ENCODE measurements around the gene ZNF414. TPM values are rescaled to one million over a fixed set of nuclear protein-coding genes. Genes with fewer than 3 reads are reported as not detected.

Gene ZNF414
- total and polyA plus RNA-seq, 9 donors, result 0.62 to 49.7 (median 26.2) TPM

DNA sequence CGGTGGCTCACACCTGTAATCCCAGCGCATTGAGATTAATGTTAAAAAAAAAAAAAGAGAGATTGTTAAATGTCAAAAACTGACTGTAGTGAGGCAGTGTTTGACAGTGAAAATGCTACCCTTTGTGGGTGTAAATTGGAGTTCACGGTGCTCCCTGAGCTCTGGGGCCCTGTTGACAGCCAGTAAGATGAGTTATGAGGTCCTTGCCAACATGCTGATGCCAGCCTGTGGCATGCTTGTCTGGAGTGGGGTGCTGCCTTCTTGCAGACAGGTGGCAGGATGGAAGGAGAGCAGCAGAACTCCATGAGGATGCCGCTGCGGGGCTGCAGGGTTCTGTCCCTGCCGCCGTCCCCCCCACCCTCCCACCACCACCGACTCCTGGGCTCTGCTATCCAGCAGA is 37.4 kb downstream of the ZNF414 start:
- Histone ChIP-seq H3K4me1 (ENCODE audit: insufficient read depth) (peaks cover 4% of the 10 kb centered on the region), H3K27me3 (no peaks in the 10 kb centered on the region), H3K27ac (no peak overlapping the region), H3K9me3 (no peaks in the 10 kb centered on the region), H3K36me3 (no peaks in the 10 kb centered on the region), H3K4me3 (no peak overlapping the region)
- no peak for DNase-seq
- WGBS, 3 donors, result 63 to 80% (median 72%) methylated on average over 8 of the region's 8 CpGs
- intact Hi-C loops (cut with DNase I), result no loop called here
- TF ChIP-seq, protein P1, sequence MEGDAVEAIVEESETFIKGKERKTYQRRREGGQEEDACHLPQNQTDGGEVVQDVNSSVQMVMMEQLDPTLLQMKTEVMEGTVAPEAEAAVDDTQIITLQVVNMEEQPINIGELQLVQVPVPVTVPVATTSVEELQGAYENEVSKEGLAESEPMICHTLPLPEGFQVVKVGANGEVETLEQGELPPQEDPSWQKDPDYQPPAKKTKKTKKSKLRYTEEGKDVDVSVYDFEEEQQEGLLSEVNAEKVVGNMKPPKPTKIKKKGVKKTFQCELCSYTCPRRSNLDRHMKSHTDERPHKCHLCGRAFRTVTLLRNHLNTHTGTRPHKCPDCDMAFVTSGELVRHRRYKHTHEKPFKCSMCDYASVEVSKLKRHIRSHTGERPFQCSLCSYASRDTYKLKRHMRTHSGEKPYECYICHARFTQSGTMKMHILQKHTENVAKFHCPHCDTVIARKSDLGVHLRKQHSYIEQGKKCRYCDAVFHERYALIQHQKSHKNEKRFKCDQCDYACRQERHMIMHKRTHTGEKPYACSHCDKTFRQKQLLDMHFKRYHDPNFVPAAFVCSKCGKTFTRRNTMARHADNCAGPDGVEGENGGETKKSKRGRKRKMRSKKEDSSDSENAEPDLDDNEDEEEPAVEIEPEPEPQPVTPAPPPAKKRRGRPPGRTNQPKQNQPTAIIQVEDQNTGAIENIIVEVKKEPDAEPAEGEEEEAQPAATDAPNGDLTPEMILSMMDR (IDR thresholded peaks at IDR 0.05), result no peak
- TF ChIP-seq EP300 (IDR thresholded peaks at IDR 0.05) (no peak), POLR2A (IDR thresholded peaks at IDR 0.05) (no peak)

DNA sequence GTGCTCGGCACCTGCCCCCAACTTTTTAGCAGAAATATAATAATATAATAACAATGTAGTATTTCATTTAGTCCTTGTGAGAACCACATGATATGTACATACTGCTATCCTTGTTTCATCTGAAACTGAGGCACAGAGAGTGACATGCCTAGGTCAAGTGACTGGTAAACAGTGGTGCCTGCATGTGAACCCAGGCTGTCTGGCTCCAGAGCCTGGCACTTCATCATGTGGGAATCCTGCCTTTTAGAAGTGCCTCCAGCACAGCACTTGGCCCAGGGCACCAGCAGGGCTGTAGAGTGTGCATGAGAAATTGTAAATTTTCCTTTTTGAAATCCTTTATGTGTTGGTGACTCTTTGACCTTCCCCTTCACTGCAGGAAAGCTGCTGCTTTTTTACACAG is 39.0 kb downstream of the ZNF414 start:
- TF ChIP-seq, protein P1 (IDR thresholded peaks at IDR 0.05), result no peak
- no peak for TF ChIP-seq POLR2A (IDR thresholded peaks at IDR 0.05)
- TF ChIP-seq EP300 (IDR thresholded peaks at IDR 0.05), result no peak
- H3K27ac ChIP-seq, result no peak overlapping the region
- 89 to 94% (median 91%) methylated on average over 1 of the region's 1 CpG for WGBS, 3 donors
- H3K9me3 ChIP-seq, result no peaks in the 10 kb centered on the region
- no peak for DNase-seq
- H3K27me3 ChIP-seq, result no peaks in the 10 kb centered on the region
- H3K36me3 ChIP-seq, result no peaks in the 10 kb centered on the region
- no peak overlapping the region for H3K4me3 ChIP-seq
- peaks cover 1% of the 10 kb centered on the region for H3K4me1 ChIP-seq (ENCODE audit: insufficient read depth)
- intact Hi-C loops (cut with DNase I), result no loop called here

GRCh38 chr19:8473648-8474476 is 40.1 kb downstream of the ZNF414 start:
- WGBS, 3 donors, result 64 to 79% (median 74%) methylated on average over 6 of the region's 6 CpGs
- Histone ChIP-seq H3K4me3 (no peak overlapping the region), H3K9me3 (no peaks in the 10 kb centered on the region), H3K27ac (no peak overlapping the region), H3K27me3 (no peaks in the 10 kb centered on the region), H3K4me1 (ENCODE audit: insufficient read depth) (peaks cover 1% of the 10 kb centered on the region), H3K36me3 (no peaks in the 10 kb centered on the region)
- TF ChIP-seq EP300 (IDR thresholded peaks at IDR 0.05) (no peak), POLR2A (IDR thresholded peaks at IDR 0.05) (no peak)
- TF ChIP-seq, protein P1 (IDR thresholded peaks at IDR 0.05), result no peak
- intact Hi-C loops (cut with DNase I), result no loop called here
- no peak for DNase-seq

DNA sequence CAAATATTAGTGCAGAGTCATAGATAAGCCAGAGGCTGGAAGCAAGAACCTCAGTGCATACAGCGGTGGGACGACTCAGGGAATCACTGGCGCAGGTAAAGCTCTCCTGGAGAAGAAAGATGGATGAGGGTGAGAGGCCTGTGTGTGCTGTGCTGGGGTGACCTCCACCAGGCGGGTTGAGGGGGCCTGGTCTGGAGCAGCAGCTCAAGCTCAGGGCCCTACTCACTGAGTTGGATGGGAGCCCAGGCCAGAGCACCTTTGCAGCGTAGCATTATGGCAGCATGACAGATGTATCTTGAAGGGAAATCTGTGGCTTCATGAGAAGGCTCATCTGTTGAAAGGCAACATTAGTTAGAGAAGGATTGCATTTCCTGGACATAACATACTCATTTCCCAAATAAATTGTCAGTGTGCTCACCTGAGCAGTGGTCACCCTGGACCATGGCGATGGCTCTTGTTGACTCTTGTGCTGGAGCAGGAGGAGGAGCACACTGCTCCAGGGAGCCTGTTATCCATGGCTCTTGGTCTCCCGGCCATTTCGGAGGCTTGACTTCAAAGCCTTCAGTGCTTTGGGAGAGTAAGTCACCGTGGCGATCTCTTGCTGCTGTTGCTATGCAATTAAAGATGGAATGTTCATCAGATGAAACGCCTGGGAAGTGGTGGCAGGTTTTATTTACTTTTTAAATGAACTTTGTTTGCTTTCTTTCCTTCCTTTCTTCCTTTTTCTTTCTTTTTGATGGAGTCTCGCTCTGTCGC is 44.2 kb downstream of the ZNF414 start:
- 86 to 87% (median 86%) methylated on average over 13 of the region's 13 CpGs for WGBS, 3 donors
- no peaks in the 10 kb centered on the region for H3K9me3 ChIP-seq
- TF ChIP-seq, protein P1 (IDR thresholded peaks at IDR 0.05), result no peak
- no peak for TF ChIP-seq EP300 (IDR thresholded peaks at IDR 0.05)
- no peak for TF ChIP-seq POLR2A (IDR thresholded peaks at IDR 0.05)
- DNase-seq, result no peak
- no peak overlapping the region for H3K4me3 ChIP-seq
- H3K27ac ChIP-seq, result no peak overlapping the region
- no peaks in the 10 kb centered on the region for H3K36me3 ChIP-seq
- no peaks in the 10 kb centered on the region for H3K4me1 ChIP-seq (ENCODE audit: insufficient read depth)
- intact Hi-C loops (cut with DNase I), result no loop called here
- no peaks in the 10 kb centered on the region for H3K27me3 ChIP-seq
